HFFc6 (cell line): ENCODE results near the gene RPS23. TPM values are rescaled to one million over a fixed set of nuclear protein-coding genes. Genes with fewer than 3 reads are reported as not detected.

Source experiments
- DNase-seq: peaks from one replicate; pipeline ENCODE4 v3.0.0-alpha.2; 2018
- H3K27ac Mint-ChIP-seq: 2 replicates; pipeline ENCODE4 v1.8.0; 2020; ENCODE audit warnings: mild to moderate bottlenecking, mixed read lengths
- H3K27me3 Mint-ChIP-seq: 2 replicates; pipeline ENCODE4 v1.8.0; 2021; ENCODE audit warnings: mild to moderate bottlenecking, moderate library complexity, mixed read lengths; ENCODE audit not compliant: insufficient read depth
- H3K36me3 Mint-ChIP-seq: 2 replicates; pipeline ENCODE4 v1.8.0; 2021; ENCODE audit warnings: low read depth, mixed read lengths
- H3K4me1 Mint-ChIP-seq: 2 replicates; pipeline ENCODE4 v1.8.0; 2020; ENCODE audit warnings: low read depth, mixed read lengths
- H3K4me3 Mint-ChIP-seq: 2 replicates; pipeline ENCODE4 v1.8.0; 2020; ENCODE audit warnings: mild to moderate bottlenecking, moderate library complexity, mixed read lengths
- H3K9me3 Mint-ChIP-seq: 2 replicates; pipeline ENCODE4 v1.8.0; 2020; ENCODE audit warnings: mild to moderate bottlenecking, mixed read lengths
- CTCF ChIP-seq: fragments of 200-600 bp; sonication (generic); IDR thresholded peaks from 2 replicates; pipeline ENCODE4 v1.5.0; 2021; ENCODE audit warnings: antibody characterized with exemption, mild to moderate bottlenecking
- total RNA-seq, 6 experiments: library from RNA; stranded (reverse); fragmentation: NEBNext Ultra II Directional; extraction: Animal tissue kit (Norgen Biotek cat#: 25700); gene quantifications; 2 replicates in 1 of 6; 3 replicates in 5 of 6; pipeline ENCODE4 v1.2.3, GENCODE V29; 2021

The RPS23 gene
- total RNA-seq, 6 experiments from 2014 or later, result 1,416 to 1,929 (median 1,647) TPM

DNA sequence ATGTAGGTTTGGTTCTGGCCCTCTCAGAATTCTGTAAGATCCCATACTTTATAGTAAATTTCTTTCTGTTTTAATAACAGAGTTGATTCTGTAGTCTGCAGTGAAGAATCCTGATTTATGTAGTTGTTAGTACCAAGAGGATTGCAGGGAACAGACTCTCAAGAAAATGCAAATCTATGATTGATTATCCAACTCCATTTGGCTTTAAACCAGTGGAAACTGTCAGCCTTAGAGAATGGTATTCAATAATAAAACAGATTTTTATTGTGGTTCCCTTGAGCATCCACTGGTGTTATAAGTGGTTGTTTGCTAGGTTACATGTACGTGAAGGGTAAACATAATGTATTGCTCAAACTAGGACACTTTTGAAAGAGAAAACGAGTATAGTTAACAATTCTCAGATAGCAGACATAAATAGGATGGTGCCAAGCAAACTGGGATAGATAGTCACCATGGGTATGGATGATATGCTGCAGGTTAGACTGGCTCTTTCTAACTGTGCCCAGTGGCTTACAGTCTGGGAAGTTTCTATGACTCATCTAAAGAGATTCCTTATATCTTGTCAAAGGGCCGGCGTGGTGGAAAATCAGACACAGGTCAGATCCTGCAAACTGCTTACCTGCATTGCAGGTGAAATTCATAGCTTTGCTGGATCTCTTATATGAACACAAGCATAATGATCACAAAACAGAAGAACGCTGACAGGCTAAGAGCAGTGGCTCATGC, 41.7 kb upstream of the RPS23 start:
- no peak overlapping the region for H3K27ac Mint-ChIP-seq
- peaks cover 8% of the 10 kb centered on the region for H3K27me3 Mint-ChIP-seq
- 0 out of 2 replicates have a peak, but pooled peaks cover 4% of the 10 kb centered on the region for H3K4me1 Mint-ChIP-seq
- no peaks in the 10 kb centered on the region for H3K36me3 Mint-ChIP-seq
- no peaks in the 10 kb centered on the region for H3K9me3 Mint-ChIP-seq
- no peak for TF ChIP-seq CTCF
- H3K4me3 Mint-ChIP-seq, result no peak overlapping the region
- DNase-seq, result no peak

DNA sequence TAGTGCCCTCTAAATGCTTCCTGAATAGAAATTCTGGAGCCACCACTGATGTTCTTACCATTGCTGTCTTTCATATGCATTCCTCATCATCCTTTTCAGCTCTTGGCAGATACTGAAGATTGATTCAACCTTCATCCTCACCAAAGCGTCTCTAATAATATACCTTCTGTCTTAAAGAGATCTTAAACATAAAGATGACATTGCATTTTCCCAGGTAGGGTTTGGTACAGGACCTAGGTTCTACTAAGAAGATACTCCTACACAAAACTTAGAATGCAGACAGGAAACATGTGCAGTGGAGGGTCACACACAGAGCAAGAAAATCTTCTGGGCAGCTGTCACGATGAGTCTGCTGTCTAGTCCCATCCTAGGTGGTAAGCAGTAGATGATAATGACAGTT, 41.0 kb upstream of the RPS23 start:
- H3K27ac Mint-ChIP-seq, result no peak overlapping the region
- no peaks in the 10 kb centered on the region for H3K9me3 Mint-ChIP-seq
- no peak for DNase-seq
- H3K4me3 Mint-ChIP-seq, result no peak overlapping the region
- H3K36me3 Mint-ChIP-seq, result no peaks in the 10 kb centered on the region
- no peak for TF ChIP-seq CTCF
- H3K27me3 Mint-ChIP-seq, result peaks cover 8% of the 10 kb centered on the region
- H3K4me1 Mint-ChIP-seq, result 0 out of 2 replicates have a peak, but pooled peaks cover 4% of the 10 kb centered on the region

GRCh38 chr5:82314964-82315758, 37.0 kb upstream of the RPS23 start:
- DNase-seq, result no peak
- H3K27ac Mint-ChIP-seq, result no peak overlapping the region
- no peak for TF ChIP-seq CTCF
- peaks cover 13% of the 10 kb centered on the region for H3K4me1 Mint-ChIP-seq
- H3K9me3 Mint-ChIP-seq, result no peaks in the 10 kb centered on the region
- no peaks in the 10 kb centered on the region for H3K36me3 Mint-ChIP-seq
- no peak overlapping the region for H3K4me3 Mint-ChIP-seq
- peaks cover 5% of the 10 kb centered on the region for H3K27me3 Mint-ChIP-seq

- no peak overlapping the region for H3K27ac Mint-ChIP-seq
- no peak overlapping the region for H3K4me3 Mint-ChIP-seq
- H3K36me3 Mint-ChIP-seq, result no peaks in the 10 kb centered on the region
Measured at GRCh38 chr5:82313016-82313415, 34.9 kb upstream of the RPS23 start.

DNA sequence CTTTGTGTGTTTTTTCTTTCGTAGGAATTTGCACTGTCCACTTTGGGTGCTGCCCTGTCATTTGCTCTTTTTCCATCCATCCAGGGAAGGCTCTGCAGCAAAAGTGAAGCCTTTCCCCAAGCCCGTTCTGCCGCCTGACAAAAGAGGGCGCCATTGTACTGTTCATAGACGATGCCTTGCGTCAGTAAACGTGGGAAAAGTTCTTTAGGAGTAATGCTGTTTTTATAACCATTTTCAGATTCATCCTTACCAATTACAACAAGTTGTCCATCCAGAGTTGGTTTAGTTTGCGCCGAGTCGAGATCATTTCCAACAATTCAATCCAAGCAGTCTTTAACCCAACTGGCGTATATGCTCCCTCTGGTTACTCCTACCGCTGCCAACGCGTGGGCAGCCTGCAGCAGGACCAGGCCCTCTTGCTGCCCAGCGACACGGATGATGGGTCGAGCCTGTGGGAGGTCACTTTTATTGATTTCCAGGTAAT, 34.3 kb upstream of the RPS23 start:
- peaks cover 18% of the 10 kb centered on the region for H3K4me1 Mint-ChIP-seq
- no peaks in the 10 kb centered on the region for H3K9me3 Mint-ChIP-seq
- peaks cover 5% of the 10 kb centered on the region for H3K27me3 Mint-ChIP-seq
- no peaks in the 10 kb centered on the region for H3K36me3 Mint-ChIP-seq
- H3K27ac Mint-ChIP-seq, result no peak overlapping the region
- no peak overlapping the region for H3K4me3 Mint-ChIP-seq
- peak; percentile 92 for TF ChIP-seq CTCF
- DNase-seq, result peak; percentile 71

More at GRCh38 chr5:82313016-82313415, 34.9 kb upstream of the RPS23 start:
- TF ChIP-seq CTCF, result no peak
- DNase-seq, result no peak
- Mint-ChIP-seq H3K27me3 (peaks cover 5% of the 10 kb centered on the region), H3K9me3 (no peaks in the 10 kb centered on the region), H3K4me1 (peaks cover 18% of the 10 kb centered on the region)
